ENCODE results near the gene RTP5.

GRCh38 chr2:241873803-241874110 lies 4.2 kb downstream of the RTP5 start:
- TF ChIP-seq NRF1 (IDR thresholded peaks at IDR 0.05; ENCODE audit: low read depth, low read length) (no peak), SP1 (IDR thresholded peaks at IDR 0.05; ENCODE audit: low read depth, low read length) (no peak), GABPA (IDR thresholded peaks at IDR 0.05; ENCODE audit: borderline replicate concordance, insufficient read depth, low read length) (no peak), JUND (IDR thresholded peaks at IDR 0.05; ENCODE audit: low read length) (no peak), POLR2A (IDR thresholded peaks at IDR 0.05; ENCODE audit: control extremely low read depth in 1 of 2, low read depth in 2 of 2, low read length in 2 of 2) (no peak), CTCF (IDR thresholded peaks at IDR 0.05; ENCODE audit: control extremely low read depth in 1 of 3, insufficient read depth in 1 of 3, low read depth in 1 of 3, low read length in 3 of 3) (no peak), SIN3A (conservative IDR thresholded peaks at IDR 0.05 in 1 of 2, IDR thresholded peaks at IDR 0.05 in 1 of 2; ENCODE audit: low read depth in 1 of 2, low read length in 2 of 2) (no peak), TBP (IDR thresholded peaks at IDR 0.05; ENCODE audit: low read depth, low read length) (no peak), EZH2 (IDR thresholded peaks at IDR 0.05; ENCODE audit: low read depth, low read length, severe bottlenecking) (no peak), SAP30 (IDR thresholded peaks at IDR 0.05; ENCODE audit: insufficient read depth, insufficient replicate concordance, low read length) (no peak), CTBP2 (IDR thresholded peaks at IDR 0.05; ENCODE audit: borderline replicate concordance, insufficient read depth, insufficient read length, low read length) (no peak)
